K562 (cell line): ENCODE data around the gene RUFY2. TPM values are rescaled to one million over a fixed set of nuclear protein-coding genes. Genes with fewer than 3 reads are reported as not detected.
A peak's percentile ranks its signal among the peaks of the same experiment; 100 is the strongest.

Experiments
- C11orf30 ChIP-seq: fragments of 450-650 bp; IDR thresholded peaks from 2 replicates; pipeline ENCODE4 v1.6.1; 2016; ENCODE audit warnings: low read depth, mild to moderate bottlenecking
- CBX5 ChIP-seq: IDR thresholded peaks from 2 replicates; pipeline ENCODE4 v1.6.1; 2014; ENCODE audit warnings: low read depth, borderline replicate concordance
- MAFG ChIP-seq: fragments of 450-650 bp; conservative IDR thresholded peaks from 2 replicates; pipeline ENCODE4 v1.6.1; 2016; ENCODE audit warnings: missing genetic modification characterization, missing compliant biosample characterization
- MCM5 ChIP-seq: fragments of 450-650 bp; IDR thresholded peaks from 2 replicates; pipeline ENCODE4 v1.6.1; 2016; ENCODE audit warnings: low read depth
- PHF21A ChIP-seq: fragments of 450-650 bp; IDR thresholded peaks from 2 replicates; pipeline ENCODE4 v1.6.1; 2017; ENCODE audit warnings: low read depth, borderline replicate concordance
- POLR2G ChIP-seq: fragments of 200-400 bp; formaldehyde crosslinking; IDR thresholded peaks from 2 replicates; pipeline ENCODE4 v1.6.1; 2017; ENCODE audit warnings: low read depth, mild to moderate bottlenecking, antibody characterized with exemption, low read length, moderate library complexity
- RB1 ChIP-seq: fragments of 450-650 bp; IDR thresholded peaks from 2 replicates; pipeline ENCODE4 v1.6.1; 2017; ENCODE audit warnings: low read depth, mild to moderate bottlenecking
- SIX5 ChIP-seq, 2 experiments: IDR thresholded peaks; 2 replicates each; pipeline ENCODE4 v1.6.1; 2011; ENCODE audit warnings: low read length in 2 of 2, borderline replicate concordance in 1 of 2, low read depth in 1 of 2, mild to moderate bottlenecking in 1 of 2, moderate library complexity in 1 of 2; ENCODE audit not compliant: insufficient read depth in 1 of 2
- ZNF717 ChIP-seq: fragments of 250-450 bp; sonication (Bioruptor Pico); IDR thresholded peaks from 2 replicates; pipeline ENCODE4 v1.5.0; 2021
- polyA plus RNA-seq, 8 experiments: library from polyadenylated mRNA; depleted of rRNA in 4 of 8; stranded (reverse) in 5 of 8; unstranded in 3 of 8; fragments of >200 nt; fragmentation: Nextera tagmentation in 2 of 8; fragmentation: Illumina TruSeq in 1 of 8; extraction: Ambion mirVana in 2 of 8; extraction: Trizol in 1 of 8; gene quantifications; 2 replicates each; pipeline versions ENCODE4 v1.2.1 to v1.2.3, GENCODE V29; 2011 to 2014; ENCODE audit warnings: inconsistent platforms in 1 of 8, missing spikeins in 1 of 8
- total RNA-seq, 7 experiments: library from RNA; depleted of rRNA in 6 of 7; stranded (reverse); fragments of >200 nt in 6 of 7; fragmentation: Illumina TruSeq in 2 of 7; extraction: Trizol in 2 of 7; gene quantifications; 2 replicates each; pipeline versions ENCODE4 v1.2.1 to v1.2.3, GENCODE V29; 2011 to 2021; ENCODE audit warnings: low replicate concordance in 1 of 7
- TF ChIP-seq, protein P1 (sequence below): fragments of 450-650 bp; IDR thresholded peaks from 2 replicates; pipeline ENCODE4 v1.6.1; 2016; ENCODE audit warnings: missing biosample characterization, missing genetic modification characterization
- TF ChIP-seq, protein P2 (sequence below): sonication (generic); formaldehyde crosslinking; IDR thresholded peaks from 2 replicates; pipeline ENCODE4 v1.8.0; 2022; ENCODE audit warnings: mild to moderate bottlenecking, missing genetic modification reagents
- TF ChIP-seq, protein P3 (sequence below): fragments of 450-650 bp; formaldehyde crosslinking; IDR thresholded peaks from 2 replicates; pipeline ENCODE4 v1.4.0; 2020; ENCODE audit warnings: mild to moderate bottlenecking, mixed read lengths
- TF ChIP-seq, protein P4 (sequence below): IDR thresholded peaks from 2 replicates; pipeline ENCODE4 v1.6.1; 2011; ENCODE audit warnings: borderline replicate concordance, low read depth, mild to moderate bottlenecking, moderate library complexity, low read length; ENCODE audit not compliant: insufficient read depth, poor library complexity, severe bottlenecking
- TF ChIP-seq, protein P5 (sequence below), 2 experiments: fragments of 450-650 bp; conservative IDR thresholded peaks; 2 replicates each; pipeline ENCODE4 v1.6.1; 2017; ENCODE audit warnings: mild to moderate bottlenecking in 2 of 2, moderate library complexity in 2 of 2
- TF ChIP-seq, protein P6 (sequence below): sonication (generic); formaldehyde crosslinking; IDR thresholded peaks from 2 replicates; pipeline ENCODE4 v1.5.0; 2020; ENCODE audit warnings: missing genetic modification reagents

RUFY2 gene
- total and polyA plus RNA-seq, 9 of the 15 experiments (the other 6 are each of a cell fraction or from before 2014, with no cell fraction given) = 3.7 to 20.1 (median 12.6) TPM

DNA sequence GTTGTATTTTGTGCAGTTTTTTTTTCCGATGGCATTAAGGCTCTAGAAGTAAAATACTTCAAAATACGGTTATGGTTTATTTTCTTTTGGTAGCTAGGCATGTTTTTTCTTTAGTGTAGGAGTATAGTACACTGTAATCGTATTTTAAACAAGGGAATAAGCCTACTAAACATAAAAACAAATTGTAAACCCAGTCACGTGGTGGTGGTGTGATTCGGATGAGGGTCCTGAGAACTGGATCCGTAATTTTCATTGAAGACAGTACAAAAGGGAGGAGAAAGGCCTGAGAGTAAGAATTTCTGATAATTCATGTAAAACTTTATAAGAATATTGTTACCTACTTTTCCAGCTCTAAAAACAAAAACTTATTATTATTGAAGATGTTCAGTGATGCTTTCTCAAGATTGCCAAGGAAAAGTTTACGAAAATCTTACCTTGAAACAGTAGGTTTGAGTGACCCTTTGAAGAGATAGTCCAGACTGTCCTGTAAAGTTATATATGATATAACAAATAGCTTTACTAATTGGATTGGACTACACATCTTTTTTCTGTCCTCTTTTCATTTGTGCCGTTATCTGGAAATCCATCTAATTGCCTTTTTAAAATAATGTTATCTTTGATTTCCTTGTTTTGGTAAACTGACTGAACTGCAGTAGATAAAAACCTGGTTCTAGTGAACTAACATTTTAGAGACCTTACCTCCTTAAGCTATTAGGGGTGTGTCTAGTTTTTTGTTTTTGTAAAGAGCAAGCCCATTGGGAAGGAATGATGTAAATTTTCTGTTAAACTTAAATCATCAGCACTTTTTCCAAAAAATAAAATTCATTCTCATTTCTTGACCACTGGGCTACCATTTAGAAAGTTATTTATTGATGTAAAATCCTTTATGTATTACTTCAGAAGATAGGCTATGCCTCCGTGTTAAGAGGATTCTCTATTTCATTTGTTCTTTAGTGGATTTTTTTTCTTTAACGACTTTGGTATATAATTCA lies 73.3 kb downstream of the RUFY2 start (continued):
- TF ChIP-seq SIX5 (IDR thresholded peaks at IDR 0.05; ENCODE audit: borderline replicate concordance in 1 of 2, insufficient read depth in 1 of 2, low read depth in 1 of 2, low read length in 2 of 2) = no peak
- TF ChIP-seq, protein P1, sequence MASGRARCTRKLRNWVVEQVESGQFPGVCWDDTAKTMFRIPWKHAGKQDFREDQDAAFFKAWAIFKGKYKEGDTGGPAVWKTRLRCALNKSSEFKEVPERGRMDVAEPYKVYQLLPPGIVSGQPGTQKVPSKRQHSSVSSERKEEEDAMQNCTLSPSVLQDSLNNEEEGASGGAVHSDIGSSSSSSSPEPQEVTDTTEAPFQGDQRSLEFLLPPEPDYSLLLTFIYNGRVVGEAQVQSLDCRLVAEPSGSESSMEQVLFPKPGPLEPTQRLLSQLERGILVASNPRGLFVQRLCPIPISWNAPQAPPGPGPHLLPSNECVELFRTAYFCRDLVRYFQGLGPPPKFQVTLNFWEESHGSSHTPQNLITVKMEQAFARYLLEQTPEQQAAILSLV (tag) = no peak
- TF ChIP-seq MAFG = 0 out of 2 replicates have a peak, but pooled peaks have one; percentile 18
- TF ChIP-seq, protein P2, sequence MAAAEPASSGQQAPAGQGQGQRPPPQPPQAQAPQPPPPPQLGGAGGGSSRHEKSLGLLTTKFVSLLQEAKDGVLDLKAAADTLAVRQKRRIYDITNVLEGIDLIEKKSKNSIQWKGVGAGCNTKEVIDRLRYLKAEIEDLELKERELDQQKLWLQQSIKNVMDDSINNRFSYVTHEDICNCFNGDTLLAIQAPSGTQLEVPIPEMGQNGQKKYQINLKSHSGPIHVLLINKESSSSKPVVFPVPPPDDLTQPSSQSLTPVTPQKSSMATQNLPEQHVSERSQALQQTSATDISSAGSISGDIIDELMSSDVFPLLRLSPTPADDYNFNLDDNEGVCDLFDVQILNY (CRISPR knock-in tag) = no peak
- TF ChIP-seq C11orf30 = peak; percentile 40; the same call in 1 of the 2 replicates
- TF ChIP-seq, protein P3, sequence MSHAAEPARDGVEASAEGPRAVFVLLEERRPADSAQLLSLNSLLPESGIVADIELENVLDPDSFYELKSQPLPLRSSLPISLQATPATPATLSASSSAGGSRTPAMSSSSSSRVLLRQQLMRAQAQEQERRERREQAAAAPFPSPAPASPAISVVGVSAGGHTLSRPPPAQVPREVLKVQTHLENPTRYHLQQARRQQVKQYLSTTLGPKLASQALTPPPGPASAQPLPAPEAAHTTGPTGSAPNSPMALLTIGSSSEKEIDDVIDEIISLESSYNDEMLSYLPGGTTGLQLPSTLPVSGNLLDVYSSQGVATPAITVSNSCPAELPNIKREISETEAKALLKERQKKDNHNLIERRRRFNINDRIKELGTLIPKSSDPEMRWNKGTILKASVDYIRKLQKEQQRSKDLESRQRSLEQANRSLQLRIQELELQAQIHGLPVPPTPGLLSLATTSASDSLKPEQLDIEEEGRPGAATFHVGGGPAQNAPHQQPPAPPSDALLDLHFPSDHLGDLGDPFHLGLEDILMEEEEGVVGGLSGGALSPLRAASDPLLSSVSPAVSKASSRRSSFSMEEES (CRISPR knock-in tag) = peak; percentile 86
- peak; percentile 30; the same call in 1 of the 2 replicates for TF ChIP-seq POLR2G
- TF ChIP-seq PHF21A = no peak
- TF ChIP-seq, protein P4, sequence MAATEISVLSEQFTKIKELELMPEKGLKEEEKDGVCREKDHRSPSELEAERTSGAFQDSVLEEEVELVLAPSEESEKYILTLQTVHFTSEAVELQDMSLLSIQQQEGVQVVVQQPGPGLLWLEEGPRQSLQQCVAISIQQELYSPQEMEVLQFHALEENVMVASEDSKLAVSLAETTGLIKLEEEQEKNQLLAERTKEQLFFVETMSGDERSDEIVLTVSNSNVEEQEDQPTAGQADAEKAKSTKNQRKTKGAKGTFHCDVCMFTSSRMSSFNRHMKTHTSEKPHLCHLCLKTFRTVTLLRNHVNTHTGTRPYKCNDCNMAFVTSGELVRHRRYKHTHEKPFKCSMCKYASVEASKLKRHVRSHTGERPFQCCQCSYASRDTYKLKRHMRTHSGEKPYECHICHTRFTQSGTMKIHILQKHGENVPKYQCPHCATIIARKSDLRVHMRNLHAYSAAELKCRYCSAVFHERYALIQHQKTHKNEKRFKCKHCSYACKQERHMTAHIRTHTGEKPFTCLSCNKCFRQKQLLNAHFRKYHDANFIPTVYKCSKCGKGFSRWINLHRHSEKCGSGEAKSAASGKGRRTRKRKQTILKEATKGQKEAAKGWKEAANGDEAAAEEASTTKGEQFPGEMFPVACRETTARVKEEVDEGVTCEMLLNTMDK = no peak
- no peak for TF ChIP-seq CBX5
- no peak for TF ChIP-seq RB1
- TF ChIP-seq MCM5 = no peak
- TF ChIP-seq, protein P5, sequence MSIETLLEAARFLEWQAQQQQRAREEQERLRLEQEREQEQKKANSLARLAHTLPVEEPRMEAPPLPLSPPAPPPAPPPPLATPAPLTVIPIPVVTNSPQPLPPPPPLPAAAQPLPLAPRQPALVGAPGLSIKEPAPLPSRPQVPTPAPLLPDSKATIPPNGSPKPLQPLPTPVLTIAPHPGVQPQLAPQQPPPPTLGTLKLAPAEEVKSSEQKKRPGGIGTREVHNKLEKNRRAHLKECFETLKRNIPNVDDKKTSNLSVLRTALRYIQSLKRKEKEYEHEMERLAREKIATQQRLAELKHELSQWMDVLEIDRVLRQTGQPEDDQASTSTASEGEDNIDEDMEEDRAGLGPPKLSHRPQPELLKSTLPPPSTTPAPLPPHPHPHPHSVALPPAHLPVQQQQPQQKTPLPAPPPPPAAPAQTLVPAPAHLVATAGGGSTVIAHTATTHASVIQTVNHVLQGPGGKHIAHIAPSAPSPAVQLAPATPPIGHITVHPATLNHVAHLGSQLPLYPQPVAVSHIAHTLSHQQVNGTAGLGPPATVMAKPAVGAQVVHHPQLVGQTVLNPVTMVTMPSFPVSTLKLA (conservative IDR thresholded peaks at IDR 0.05) = peak; percentile 82 to 83
- no peak for TF ChIP-seq ZNF717 (CRISPR knock-in tag)
- TF ChIP-seq, protein P6, sequence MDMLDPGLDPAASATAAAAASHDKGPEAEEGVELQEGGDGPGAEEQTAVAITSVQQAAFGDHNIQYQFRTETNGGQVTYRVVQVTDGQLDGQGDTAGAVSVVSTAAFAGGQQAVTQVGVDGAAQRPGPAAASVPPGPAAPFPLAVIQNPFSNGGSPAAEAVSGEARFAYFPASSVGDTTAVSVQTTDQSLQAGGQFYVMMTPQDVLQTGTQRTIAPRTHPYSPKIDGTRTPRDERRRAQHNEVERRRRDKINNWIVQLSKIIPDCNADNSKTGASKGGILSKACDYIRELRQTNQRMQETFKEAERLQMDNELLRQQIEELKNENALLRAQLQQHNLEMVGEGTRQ (CRISPR knock-in tag) = peak; percentile 75; the same call in 1 of the 2 replicates
